KOPT-K1 (cell line): ENCODE results near the gene MAT2A.
"Not testable (repeated sequence)": the region's sequence is repeated elsewhere in the genome, so short reads cannot be mapped to it uniquely, and the experiment has no call there.

Experiments used
- H3K27ac ChIP-seq: fragments of 200-600 bp; sonication (generic); 2 replicates; pipeline ENCODE4 v1.5.1; 2016; ENCODE audit warnings: antibody characterized with exemption, mild to moderate bottlenecking, low read depth, low read length; ENCODE audit not compliant: poor library complexity, severe bottlenecking
- H3K36me3 ChIP-seq: fragments of 200-600 bp; sonication (generic); 2 replicates; pipeline ENCODE4 v1.5.1; 2017; ENCODE audit warnings: antibody characterized with exemption, mild to moderate bottlenecking, low read length, moderate library complexity; ENCODE audit not compliant: insufficient read depth
- H3K9me3 ChIP-seq: fragments of 200-600 bp; sonication (generic); 2 replicates; pipeline ENCODE4 v1.5.1; 2017; ENCODE audit warnings: antibody characterized with exemption, low read length, mild to moderate bottlenecking; ENCODE audit not compliant: insufficient read depth, poor library complexity, severe bottlenecking

The MAT2A gene

DNA sequence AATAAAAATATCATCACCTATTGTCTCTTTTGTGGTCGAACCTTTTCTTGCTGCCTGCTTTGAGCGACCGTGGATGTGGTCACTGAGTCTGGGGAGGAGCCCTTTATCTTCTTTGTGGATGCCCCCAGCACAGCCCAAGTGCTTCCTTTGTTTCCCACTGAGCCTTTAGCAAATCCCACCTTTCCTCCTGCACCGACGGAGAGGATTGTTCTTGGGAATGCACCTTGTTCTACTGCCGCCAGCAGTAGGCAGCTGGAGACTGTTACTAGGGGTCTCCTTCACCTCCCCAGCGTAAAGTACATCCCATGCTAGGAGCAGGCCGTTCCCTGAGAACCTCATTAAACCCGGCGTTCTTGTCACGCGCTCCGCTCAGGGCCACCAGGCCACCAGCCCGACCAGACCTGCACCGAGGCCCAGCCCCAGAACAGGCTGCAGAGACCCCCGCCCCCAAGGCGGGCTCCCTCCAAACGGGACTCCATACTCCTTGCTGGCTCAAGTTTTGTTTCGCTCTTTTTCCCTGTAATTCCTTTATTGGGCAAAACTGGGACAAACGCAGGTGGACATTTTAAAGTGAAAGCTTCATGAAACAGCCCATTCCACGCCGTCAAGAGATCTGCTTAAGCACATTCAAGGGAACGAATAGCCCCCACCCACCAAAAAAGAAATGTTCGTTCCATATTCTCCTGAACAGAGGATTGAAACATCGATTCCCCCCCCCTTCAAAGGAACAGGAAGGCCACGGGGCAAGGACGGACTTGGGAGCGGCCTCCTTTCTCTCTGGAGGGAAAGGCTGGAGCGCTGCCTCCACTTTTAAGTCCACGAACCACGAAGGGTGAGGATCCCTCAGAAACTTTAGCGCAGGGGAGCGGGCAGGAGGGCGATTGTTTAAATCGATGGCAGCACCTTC is 1.1 kb upstream of the MAT2A start:
- peaks cover 32% of the 10 kb centered on the region for H3K36me3 ChIP-seq
- H3K27ac ChIP-seq, result peak overlapping the region; percentile 98
- no peaks in the 10 kb centered on the region for H3K9me3 ChIP-seq

- H3K9me3 ChIP-seq, result no peaks in the 10 kb centered on the region
- H3K27ac ChIP-seq, result peak overlapping the region; percentile 98
- peaks cover 49% of the 10 kb centered on the region for H3K36me3 ChIP-seq
Measured at GRCh38 chr2:85539361-85540132, 579 bp downstream of the MAT2A start.

DNA sequence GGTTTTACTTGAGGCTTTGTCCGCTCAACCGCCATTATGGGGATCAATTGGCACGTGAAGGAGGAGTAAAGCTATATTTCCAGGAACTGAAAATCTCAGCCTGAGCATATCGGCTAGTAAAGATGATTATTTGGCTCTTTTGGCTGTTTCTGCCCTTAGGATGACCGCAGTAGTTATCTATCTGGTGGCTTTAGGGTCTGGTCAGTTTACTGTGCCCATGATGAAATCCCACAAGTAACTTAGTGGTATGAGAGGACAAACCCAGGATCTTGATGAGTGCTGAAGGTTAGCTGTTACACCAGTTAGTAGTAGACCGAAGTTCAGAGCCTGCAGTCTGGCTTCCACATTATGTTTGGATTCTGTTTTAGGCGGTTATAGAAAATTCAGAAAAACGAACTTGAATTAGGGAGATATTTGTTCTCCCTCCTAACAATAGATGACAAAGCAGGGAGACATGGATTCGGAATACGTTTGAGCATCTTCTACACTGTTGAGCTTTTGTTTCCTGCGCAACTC is 1.2 kb downstream of the MAT2A start:
- H3K36me3 ChIP-seq, result peaks cover 56% of the 10 kb centered on the region
- H3K9me3 ChIP-seq, result no peaks in the 10 kb centered on the region
- H3K27ac ChIP-seq, result peak overlapping the region; percentile 98

GRCh38 chr2:85541262-85541661 is 2.3 kb downstream of the MAT2A start:
- H3K9me3 ChIP-seq, result no peaks in the 10 kb centered on the region
- peak overlapping the region; percentile 98 for H3K27ac ChIP-seq
- H3K36me3 ChIP-seq, result peaks cover 66% of the 10 kb centered on the region

DNA sequence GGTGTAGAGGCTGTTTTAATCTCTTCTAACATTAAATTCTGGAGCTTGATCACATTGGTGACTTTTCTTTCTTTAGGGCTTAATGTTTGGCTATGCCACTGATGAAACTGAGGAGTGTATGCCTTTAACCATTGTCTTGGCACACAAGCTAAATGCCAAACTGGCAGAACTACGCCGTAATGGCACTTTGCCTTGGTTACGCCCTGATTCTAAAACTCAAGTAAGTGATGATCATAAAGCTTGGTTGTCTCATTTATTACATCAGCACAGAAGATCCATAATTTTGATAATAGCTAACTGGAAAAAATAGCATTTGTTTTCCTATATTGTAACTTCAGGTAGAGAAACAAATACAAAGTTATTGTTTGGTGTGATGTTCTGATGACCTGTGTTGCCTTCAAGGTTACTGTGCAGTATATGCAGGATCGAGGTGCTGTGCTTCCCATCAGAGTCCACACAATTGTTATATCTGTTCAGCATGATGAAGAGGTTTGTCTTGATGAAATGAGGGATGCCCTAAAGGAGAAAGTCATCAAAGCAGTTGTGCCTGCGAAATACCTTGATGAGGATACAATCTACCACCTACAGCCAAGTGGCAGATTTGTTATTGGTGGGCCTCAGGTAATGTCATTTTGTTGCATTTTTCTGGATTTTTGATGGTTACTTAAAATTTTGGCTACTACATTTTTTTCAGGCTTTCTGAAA is 2.9 kb downstream of the MAT2A start:
- Histone ChIP-seq H3K36me3 (peaks cover 73% of the 10 kb centered on the region), H3K27ac (no peak overlapping the region), H3K9me3 (no peaks in the 10 kb centered on the region)

GRCh38 chr2:85542777-85543176 is 3.8 kb downstream of the MAT2A start:
- Histone ChIP-seq H3K9me3 (no peaks in the 10 kb centered on the region), H3K27ac (no peak overlapping the region), H3K36me3 (peaks cover 81% of the 10 kb centered on the region)

DNA sequence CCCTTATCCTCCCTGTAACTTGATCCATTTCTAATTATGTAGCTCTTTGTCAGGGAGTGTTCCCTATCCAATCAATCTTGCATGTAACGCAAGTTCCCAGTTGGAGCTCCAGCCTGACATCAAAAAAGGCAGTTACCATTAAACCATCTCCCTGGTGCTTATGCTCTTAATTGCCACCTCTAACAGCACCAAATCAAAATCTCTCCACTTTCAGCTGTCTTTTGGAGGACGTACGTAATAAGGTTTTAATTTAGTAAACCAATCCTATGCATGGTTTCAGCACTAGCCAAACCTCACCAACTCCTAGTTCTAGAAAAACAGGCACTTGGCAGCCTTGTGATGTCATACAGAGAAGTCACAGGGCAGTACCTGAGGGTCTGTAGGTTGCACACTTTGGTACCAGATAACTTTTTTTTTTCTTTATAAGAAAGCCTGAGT is 5.3 kb downstream of the MAT2A start:
- H3K27ac ChIP-seq, H3K9me3 ChIP-seq: not testable (repeated sequence)
- H3K36me3 ChIP-seq, result peaks cover 91% of the 10 kb centered on the region

GRCh38 chr2:85544915-85545779 is 6.2 kb downstream of the MAT2A start:
- not testable (repeated sequence) for H3K27ac ChIP-seq, H3K9me3 ChIP-seq
- H3K36me3 ChIP-seq, result peaks cover 94% of the 10 kb centered on the region

- peaks cover 94% of the 10 kb centered on the region for H3K36me3 ChIP-seq
- H3K27ac ChIP-seq, result no peak overlapping the region
Measured at GRCh38 chr2:85545780-85546240, 6.8 kb downstream of the MAT2A start.

DNA sequence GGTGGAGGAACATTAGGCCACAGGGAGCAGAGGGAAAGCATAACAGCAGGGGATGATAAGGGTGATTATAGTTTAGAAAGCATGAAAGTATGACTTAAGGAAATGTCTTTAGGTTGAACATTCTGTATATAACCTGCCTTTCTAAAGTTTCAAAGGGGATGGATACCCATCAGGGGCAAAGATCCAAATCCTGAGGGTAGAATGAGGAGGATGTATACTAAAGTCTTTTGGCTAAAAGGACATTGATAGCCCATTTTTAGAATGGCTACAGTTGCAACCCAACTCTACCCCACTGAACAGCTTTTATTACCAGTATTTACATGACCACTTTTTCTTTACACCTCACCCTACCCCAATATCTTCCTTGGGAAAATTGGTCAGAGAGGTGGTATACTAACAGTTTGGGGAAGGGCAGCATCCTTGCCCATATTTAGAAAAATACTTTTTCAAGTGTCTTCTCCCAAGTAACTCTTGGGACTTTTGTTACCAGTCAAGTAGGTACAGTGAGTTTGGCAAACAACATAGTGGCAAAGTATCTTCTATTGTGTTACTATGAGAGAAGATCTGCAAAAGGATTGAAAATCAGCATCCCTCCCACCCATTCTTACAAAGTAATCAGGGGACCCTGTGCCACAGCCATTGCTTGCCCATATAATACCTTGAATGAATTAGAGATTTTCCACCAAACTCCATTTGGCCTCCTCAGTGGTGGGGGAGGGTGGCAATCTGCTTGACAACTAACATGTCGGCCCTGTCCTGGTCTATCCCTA is 8.3 kb downstream of the MAT2A start:
- peaks cover 94% of the 10 kb centered on the region for H3K36me3 ChIP-seq

More at GRCh38 chr2:85545780-85546240, 6.8 kb downstream of the MAT2A start:
- no peaks in the 10 kb centered on the region for H3K9me3 ChIP-seq

DNA sequence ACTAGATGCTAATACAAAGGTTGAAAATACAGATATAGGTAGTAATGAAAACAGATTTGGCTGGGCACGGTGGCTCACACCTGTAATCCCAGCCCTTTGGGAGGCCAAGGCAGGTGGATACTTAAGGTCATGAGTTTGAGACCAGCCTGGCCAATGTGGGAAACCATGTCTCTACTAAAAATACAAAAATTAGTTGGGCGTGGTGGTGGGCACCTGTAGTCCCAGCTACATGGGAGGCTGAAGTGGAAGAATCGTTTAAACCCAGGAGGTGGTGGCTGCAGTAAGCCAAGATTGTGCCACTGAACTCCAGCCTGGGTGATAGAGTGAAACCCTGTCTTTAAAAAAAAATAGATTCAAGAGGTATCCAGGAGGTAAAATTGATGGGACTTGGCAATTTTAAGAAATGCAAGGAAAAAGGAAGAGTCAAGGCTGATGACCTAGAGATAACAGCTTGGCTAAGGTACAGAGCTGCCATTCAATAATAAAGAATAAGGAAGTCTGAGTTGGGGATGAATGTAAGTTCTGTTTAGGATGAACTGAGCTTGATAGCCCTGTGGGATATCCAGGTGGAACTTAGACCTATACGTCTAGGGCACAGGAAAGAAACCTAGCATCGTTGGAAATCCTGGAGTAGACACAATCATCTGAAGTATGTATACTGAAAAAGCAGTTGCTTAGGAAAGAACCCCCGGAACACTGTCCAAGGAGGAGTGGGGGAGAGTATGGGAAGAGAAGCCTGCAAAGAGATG is 9.1 kb downstream of the MAT2A start:
- H3K27ac ChIP-seq, result no peak overlapping the region
- H3K36me3 ChIP-seq, result peaks cover 94% of the 10 kb centered on the region
- no peaks in the 10 kb centered on the region for H3K9me3 ChIP-seq

More for the DNA sequence above, 8.3 kb downstream of the MAT2A start:
- Histone ChIP-seq H3K27ac (no peak overlapping the region), H3K9me3 (no peaks in the 10 kb centered on the region)

DNA sequence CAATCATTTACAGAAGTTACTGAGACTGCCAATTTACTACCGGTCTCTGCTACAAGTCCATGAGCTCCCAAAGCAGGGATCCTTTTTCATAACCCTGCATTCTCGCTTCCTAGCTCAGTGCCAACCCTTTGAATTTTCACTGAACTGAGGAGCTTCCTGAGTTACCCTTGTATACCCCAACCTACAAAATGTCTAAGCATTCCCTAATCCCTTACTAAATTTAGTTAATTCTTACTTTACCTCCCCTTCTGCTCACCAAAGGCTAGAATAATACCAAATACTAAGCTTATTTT is 9.6 kb downstream of the MAT2A start:
- no peaks in the 10 kb centered on the region for H3K9me3 ChIP-seq
- peaks cover 94% of the 10 kb centered on the region for H3K36me3 ChIP-seq
- no peak overlapping the region for H3K27ac ChIP-seq

DNA sequence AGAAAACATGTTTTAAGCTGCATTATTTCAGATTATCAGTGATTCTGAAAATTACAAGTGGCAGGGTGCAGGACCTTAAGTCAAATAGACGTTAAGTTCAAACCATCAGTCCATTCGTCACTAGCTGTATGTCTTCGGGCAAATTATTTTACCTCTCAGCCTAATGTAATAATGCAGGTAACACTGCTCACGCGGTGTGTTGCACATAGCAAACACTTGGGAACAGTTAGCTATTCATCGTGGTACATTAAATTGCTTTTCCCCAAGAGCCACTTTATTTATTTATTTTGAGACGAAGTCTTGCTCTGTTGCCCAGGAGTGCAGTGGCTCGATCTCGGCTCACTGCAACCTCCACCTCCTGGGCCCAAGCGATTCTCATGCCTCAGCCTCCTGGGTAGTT is 10.1 kb downstream of the MAT2A start:
- Histone ChIP-seq H3K27ac (no peak overlapping the region), H3K36me3 (peaks cover 94% of the 10 kb centered on the region), H3K9me3 (no peaks in the 10 kb centered on the region)
